DMS 273 (cell line): Measurements from ENCODE around the gene HOXB1.

Experiments used
- DNase-seq: peaks from one replicate; lab custom pipeline; 2025; ENCODE audit not compliant: unreplicated experiment; lab: John Stamatoyannopoulos, UW

The HOXB1 gene

GRCh38 chr17:48567646-48568354 is 37.0 kb upstream of the HOXB1 start:
- DNase-seq: no peak

GRCh38 chr17:48567209-48567608 is 36.4 kb upstream of the HOXB1 start:
- no peak for DNase-seq

GRCh38 chr17:48566717-48567116 is 35.9 kb upstream of the HOXB1 start:
- DNase-seq: no peak

- no peak for DNase-seq
These were observed 35.3 kb upstream of the HOXB1 start for GRCh38 chr17:48565925-48566710.

DNA sequence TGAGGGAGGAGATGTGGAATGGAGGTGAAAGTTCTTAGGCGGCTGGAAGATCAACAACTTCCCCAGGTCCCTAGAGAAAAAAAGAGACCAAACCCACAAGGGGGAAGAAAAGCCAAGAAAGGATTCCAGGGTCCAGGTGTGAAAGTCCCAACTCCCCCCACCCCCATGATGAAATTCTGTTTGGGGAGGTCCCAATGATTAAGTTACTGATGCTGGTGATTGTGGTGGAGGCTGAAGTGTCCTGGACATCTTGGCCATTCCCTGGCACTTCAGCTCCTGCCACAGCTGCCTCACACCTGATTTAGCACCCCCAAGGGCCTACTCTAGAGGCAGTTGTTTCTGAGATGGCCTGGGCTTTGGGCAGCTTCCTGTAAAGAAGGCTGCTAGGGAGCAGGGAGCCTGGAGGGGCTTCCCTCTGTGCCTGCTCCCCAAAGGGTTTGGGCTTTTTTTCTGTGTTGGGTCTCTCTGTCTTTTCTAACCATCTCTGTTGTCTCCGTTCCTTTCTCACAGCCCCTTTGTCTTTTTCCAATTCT is 34.3 kb upstream of the HOXB1 start:
- DNase-seq: no peak

DNA sequence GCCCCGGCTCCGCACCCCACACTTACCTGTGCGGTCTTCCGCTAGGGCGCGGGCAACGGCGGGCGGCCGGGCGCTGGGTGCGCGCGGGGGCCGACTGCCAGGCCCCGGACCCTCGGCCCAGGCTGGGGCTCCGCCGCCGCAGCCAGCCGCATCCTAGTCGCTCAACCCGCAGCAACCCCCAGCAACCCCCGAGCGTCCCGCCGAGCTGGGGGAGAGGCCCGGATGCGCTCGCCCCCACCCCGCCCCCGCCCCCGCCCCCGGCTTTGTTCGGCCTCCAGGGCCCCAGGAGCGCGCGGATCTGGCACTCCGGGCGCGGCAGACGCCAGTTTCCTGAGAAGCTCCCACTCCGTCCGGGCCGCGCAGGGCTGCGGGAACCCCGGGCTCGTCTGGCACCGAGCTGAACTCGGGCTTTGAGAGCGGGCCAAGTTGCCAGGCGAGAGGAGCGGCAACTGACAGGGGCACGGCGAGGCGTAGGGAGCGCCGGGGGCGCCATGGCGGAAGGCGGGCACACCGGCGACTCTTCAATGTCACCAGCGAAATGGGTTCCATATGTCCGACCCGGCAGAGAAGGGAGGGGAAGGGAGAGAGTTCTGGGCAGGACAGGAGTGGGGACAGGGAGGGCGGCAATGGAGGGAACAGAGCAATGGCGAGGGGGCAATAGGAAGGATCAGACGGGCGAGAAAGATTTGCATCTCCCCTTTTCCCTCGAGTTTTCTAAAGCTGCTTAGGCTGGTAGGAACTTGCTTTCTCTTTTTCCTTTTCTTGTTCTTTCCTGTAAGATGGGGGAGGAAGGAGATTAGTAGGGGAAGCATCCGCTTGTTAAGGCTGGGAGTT is 33.6 kb upstream of the HOXB1 start:
- DNase-seq: peak; percentile 25

- no peak for DNase-seq
These were observed 33.0 kb upstream of the HOXB1 start for GRCh38 chr17:48563867-48564187.

DNA sequence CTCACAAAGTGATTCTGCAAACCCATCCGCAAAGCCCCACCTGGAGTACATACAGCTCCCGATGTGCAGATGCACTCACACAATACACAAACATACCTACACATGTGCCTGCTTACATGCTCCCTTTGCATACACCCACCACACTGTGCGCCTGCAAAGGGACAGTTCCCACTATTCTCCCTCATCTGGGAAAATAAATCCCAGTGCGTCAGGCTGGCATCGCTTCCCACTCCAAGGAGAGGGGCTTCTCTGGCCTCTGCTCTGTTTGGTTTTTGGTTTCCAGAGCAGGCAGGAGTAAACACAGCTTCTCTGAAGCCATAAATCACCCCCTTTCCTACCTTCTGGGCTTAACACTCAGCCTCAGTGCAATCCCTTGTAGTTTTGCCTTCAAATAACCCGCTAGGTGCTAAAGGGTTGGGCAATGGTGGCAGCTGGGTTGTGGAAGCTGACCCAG is 32.6 kb upstream of the HOXB1 start:
- DNase-seq: no peak

- no peak for DNase-seq
These were observed 32.1 kb upstream of the HOXB1 start for GRCh38 chr17:48562934-48563333.

DNA sequence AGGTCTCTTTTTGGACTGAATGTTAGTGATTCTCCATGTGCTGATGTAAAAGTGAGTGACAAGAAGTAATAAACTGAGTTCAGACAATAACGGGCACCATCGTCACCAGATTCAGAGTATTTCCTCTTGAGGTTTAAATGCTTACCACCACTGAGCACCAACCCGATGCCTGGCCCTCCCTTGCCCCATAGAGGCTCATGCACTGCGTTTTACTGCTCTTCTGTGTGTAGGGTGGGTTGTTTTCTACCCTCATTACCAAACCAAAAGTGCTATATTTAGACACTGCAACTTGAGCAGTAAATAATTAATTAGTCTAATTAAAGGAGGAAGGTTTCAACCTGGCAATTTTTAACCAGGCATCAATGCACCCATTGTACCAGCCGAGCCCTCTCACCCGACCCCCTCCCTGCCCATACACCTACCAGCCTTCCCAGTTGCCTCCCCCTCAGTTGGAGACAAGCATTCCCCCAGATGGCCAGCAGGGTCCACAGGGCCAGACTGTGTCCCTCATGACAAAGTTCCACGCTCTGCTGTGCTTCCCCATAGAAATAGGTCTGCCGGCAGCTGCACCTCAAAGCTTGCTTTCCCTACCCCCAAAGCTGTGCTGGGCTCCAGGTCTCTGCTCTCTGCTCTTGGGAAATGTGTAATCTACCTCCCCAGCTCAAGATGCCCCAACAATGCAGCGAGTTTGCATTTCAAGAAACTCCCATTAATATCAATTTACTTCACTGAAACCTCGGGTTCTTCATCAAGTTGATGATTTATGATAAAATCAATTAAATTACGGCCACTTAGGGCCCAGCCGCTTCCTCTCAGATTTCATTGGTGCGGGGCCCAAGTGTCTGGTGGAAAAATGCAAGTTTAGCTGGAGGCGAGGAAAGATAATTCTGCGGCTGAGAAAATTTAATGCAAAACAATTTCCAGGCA is 31.3 kb upstream of the HOXB1 start:
- peak; percentile 10 for DNase-seq

DNA sequence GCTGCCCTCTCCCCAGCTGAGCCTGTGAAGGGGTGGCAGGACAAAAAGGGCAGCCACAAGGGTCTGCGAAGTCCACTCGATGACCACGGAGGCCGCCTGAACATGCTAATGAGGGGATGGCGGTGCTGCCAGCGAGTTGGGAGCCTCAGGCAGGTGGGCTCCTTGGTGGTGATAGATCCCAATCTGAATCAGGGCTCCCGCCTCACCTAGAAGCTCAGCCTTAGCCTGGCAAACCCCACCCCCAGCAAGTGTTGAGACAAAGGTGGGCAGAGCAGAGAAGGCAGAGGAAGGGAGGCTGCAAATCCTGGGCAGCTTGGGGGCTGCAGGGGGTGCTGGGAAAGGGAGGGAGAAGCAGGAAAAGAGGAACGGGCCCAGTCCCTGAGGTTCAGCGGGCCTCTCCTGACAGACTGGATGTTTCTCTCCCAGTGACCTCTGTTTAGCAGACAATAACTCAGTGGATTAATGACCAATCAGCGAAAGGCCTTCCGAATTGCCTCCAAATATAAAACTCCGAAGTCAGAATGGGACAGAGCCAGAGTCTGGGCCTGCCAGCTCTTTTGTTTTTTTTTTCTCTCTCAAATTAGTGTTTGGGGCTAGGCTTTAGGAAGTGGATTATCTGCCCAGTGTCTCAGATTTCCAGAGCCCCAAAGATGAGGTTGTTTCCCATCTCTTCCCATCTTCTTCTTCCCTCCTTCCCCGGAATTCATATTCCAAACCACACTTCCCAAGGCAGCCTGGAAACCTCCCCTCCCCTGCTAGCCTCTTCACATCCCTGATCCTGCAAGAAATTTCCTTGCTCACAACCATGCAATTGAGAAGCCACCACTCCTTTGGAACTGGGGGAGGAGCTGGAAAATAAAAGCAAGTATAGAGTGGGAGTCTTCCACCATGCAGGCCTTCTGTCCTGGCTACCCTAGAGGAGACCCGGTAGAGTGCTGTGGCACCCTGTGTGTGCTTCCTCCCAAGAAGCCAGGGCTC is 29.3 kb upstream of the HOXB1 start:
- no peak for DNase-seq

DNA sequence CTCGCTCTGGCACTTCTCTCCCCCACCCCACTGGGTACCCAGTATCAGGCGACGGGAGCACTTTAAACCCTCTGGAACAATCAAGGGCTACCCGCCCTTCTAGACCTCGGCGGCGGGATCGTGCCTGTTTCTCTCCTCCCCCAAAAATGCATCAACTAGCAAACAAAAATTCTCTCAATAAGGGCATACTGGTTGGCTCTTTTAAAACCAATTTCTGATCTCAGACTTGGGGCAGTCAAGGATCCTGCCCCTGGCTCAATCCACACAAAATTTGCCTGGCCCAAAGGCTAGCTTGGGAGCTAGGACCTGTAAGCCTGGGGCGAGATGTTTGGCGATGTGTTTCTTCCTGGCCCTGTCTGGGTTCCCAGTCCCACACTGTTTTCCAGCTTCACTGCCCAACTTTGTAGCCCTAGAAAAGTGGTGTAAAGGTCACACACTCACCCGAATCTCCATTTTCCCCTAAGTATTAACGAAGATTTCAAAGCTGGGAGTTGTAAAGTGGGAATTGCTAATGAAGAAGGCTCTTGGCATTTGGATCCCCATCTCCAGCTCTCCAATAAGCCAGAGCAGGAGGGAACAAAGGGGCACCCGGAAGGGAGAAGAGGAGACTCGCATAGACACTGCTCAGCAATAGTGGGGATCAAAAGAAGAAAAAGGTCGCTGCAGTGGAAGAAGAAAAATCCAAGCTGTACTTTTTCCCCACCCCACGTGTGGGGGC is 28.5 kb upstream of the HOXB1 start:
- no peak for DNase-seq

DNA sequence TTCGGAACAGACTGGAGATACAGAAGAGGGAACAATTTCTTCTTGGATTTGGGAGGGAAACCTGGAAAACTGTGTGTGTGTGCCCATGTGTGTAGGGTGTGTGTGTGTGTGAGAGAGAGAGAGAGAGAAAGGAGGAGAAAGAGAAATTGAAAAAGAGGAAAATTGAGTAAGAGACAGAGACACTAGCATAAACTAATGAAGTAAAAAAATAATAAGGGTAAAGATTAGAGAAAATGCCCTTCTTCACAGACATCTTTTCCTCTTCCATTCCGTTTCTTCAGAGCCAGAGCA is 28.0 kb upstream of the HOXB1 start:
- no peak for DNase-seq

- no peak for DNase-seq
These were observed 27.4 kb upstream of the HOXB1 start for GRCh38 chr17:48558057-48558830.

GRCh38 chr17:48556576-48557401 is 26.0 kb upstream of the HOXB1 start:
- DNase-seq: no peak

DNA sequence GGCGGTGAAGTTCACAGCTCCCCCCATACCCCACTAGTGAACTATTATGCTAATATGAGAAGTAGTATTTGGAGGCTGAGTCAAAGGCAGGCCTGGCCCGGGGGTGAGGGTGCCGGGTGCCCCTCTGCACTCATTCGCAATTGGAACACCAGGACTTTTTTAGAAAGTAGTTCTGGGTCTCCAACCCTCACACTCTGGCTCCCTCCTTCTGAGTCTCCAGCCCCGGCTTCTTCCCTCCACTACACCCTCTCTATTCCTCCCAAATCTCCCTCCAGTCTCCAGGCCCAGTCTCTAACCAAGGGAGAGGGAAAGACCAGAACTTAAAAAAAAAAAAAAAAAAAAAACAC is 25.4 kb upstream of the HOXB1 start:
- no peak for DNase-seq
